MM.1S (cell line): Measurements from ENCODE around the gene SPATA21.
A peak's percentile ranks its signal among the peaks of the same experiment; 100 is the strongest.
"Not testable (repeated sequence)": the region's sequence is repeated elsewhere in the genome, so short reads cannot be mapped to it uniquely, and the experiment has no call there.

Experiments used
- DNase-seq: peaks from one replicate; pipeline ENCODE4 v3.0.0-alpha.2; 2015
- H2AFZ ChIP-seq: fragments of 300-600 bp; sonication (generic); 2 replicates; pipeline ENCODE4 v1.6.0; 2016; ENCODE audit warnings: antibody characterized with exemption, low read length
- H3F3A ChIP-seq: fragments of 300-600 bp; sonication (generic); 2 replicates; pipeline ENCODE4 v1.6.1; 2016; ENCODE audit warnings: mild to moderate bottlenecking, antibody characterized with exemption, low read length, moderate library complexity, mixed read lengths; ENCODE audit not compliant: insufficient read depth
- H3K27ac ChIP-seq: fragments of 300-600 bp; sonication (generic); 2 replicates; pipeline ENCODE4 v1.5.1; 2016; ENCODE audit warnings: mild to moderate bottlenecking, low read length
- H3K27me3 ChIP-seq: fragments of 300-600 bp; sonication (generic); replicated peaks from 2 replicates; pipeline ENCODE4 v1.6.0; 2016; ENCODE audit warnings: low read length; ENCODE audit not compliant: insufficient read depth
- H3K36me3 ChIP-seq: fragments of 300-600 bp; sonication (generic); replicated peaks from 2 replicates; pipeline ENCODE4 v1.6.1; 2016; ENCODE audit warnings: mild to moderate bottlenecking, low read length, mixed read lengths; ENCODE audit not compliant: insufficient read depth
- H3K4me1 ChIP-seq: fragments of 300-600 bp; sonication (generic); 2 replicates; pipeline ENCODE4 v1.6.1; 2016; ENCODE audit warnings: low read length, mixed read lengths
- H3K4me2 ChIP-seq: fragments of 300-600 bp; sonication (generic); 2 replicates; pipeline ENCODE4 v1.6.0; 2016; ENCODE audit warnings: low read depth, low read length
- H3K4me3 ChIP-seq: fragments of 300-600 bp; sonication (generic); 2 replicates; pipeline ENCODE4 v1.5.1; 2016; ENCODE audit warnings: low read length, mixed read lengths
- H3K79me2 ChIP-seq: fragments of 300-600 bp; sonication (generic); 2 replicates; pipeline ENCODE4 v1.6.1; 2016; ENCODE audit warnings: mixed run types, low read length, mixed read lengths
- H3K9ac ChIP-seq: fragments of 300-600 bp; sonication (generic); 2 replicates; pipeline ENCODE4 v1.6.1; 2016; ENCODE audit warnings: low read length, mixed read lengths
- H3K9me2 ChIP-seq: fragments of 300-600 bp; sonication (generic); replicated peaks from 2 replicates; pipeline ENCODE4 v1.6.1; 2016; ENCODE audit warnings: mild to moderate bottlenecking, low read length, mixed read lengths; ENCODE audit not compliant: insufficient read depth
- H3K9me3 ChIP-seq: fragments of 300-600 bp; sonication (generic); replicated peaks from 2 replicates; pipeline ENCODE4 v1.6.1; 2016; ENCODE audit warnings: mild to moderate bottlenecking, low read length, mixed read lengths; ENCODE audit not compliant: insufficient read depth
- H4K20me1 ChIP-seq: fragments of 300-600 bp; sonication (generic); 2 replicates; pipeline ENCODE4 v1.6.1; 2016; ENCODE audit warnings: mild to moderate bottlenecking, low read length, moderate library complexity, mixed read lengths; ENCODE audit not compliant: insufficient read depth
- EZH2 ChIP-seq: fragments of 300-600 bp; sonication (generic); optimal IDR thresholded peaks from 2 replicates; pipeline ENCODE3; 2017; ENCODE audit warnings: low read depth, mild to moderate bottlenecking, antibody characterized with exemption, low read length, mixed read lengths
- EZH2phosphoT487 ChIP-seq: fragments of 300-600 bp; sonication (generic); IDR thresholded peaks from 2 replicates; pipeline ENCODE4 v1.6.1; 2018; ENCODE audit warnings: antibody characterized with exemption, low read length
- TF ChIP-seq, protein P1 (sequence below): fragments of 300-600 bp; sonication (generic); IDR thresholded peaks from 2 replicates; pipeline ENCODE4 v1.5.1; 2016; ENCODE audit warnings: antibody characterized with exemption, low read length, mixed read lengths

The SPATA21 gene

DNA sequence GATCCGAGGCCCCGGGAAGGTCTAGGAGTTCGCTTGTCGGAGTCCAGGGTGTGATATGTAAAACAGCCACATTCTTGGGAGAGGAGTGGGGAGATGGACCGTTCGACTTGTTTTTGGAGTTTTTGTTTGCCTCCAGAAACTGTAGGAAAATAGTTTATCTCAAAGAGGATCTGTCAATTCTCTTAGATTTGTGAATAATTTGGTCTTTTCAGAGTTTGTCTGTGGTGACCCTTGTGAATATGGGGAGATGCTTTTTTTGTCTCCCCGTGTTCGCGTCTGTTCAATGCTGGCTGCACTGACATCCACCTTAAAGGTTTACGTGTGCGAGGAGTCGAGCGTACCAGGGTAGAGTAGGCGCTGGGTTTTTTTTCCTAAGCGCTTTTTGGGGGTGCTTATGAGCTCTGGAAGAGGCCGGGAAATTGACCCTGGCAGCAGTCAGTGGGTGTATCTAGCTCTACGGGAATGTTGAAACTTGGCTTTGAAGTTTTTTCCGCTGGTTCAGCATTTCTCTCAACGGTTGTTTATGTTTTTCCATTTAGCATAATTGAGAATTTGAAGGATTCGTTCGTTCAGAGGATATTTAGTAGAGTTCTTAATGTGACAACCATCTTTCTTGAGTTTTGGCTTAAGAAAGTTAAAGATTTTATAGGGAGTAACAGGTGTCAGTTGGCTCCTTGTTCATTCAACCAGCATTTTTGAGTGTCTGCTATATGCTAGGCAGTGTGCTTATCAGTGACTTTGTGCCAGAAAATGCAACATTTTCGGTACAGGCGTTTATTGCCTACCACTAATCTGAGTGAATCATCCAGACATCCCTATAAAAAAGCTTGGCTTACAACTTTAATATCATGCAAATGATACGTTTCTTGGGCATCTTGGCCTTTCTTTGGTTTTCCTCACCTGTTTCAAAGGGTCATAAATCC is 69.0 kb downstream of the SPATA21 start:
- DNase-seq = peak; percentile 19
- H3K4me1 ChIP-seq = peaks cover 6% of the 10 kb centered on the region; the same call in 1 of the 2 replicates

DNA sequence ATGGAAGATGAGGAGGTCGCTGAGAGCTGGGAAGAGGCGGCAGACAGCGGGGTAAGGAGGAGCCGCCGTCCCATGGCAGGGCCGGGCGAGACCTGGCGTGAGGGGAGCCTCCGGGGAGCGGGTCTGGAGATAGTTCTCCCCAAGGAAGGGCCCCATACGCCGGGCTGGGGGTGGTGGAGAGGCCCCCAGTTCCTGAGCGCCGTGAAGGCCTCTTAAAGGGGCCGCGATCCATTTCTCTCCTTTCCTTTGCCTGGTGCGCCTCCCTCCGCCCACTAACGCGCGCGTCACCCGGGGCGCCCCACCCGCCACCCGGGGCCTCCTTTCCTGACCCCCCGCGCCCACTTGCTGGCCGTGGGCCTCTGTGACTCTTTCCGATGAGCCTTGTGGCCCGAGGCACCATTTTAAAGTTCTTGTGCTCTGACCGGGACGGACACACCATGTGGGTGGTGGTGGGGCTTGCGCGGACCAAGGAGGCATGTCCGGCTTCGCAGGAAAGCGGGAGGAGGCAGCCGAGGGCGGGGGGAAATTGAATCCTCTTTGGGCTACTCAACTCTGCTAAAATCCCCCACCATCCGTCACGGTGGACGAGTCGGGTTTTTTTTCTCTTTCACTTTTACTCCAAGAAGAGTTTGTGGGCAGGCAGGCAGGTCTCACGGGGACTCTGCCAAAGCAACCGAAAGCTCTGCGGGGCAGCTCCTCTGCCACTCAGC is 69.8 kb downstream of the SPATA21 start:
- Histone ChIP-seq H3K36me3 (no peaks in the 10 kb centered on the region), H3K9me2 (no peaks in the 10 kb centered on the region), H3K9me3 (no peaks in the 10 kb centered on the region), H3F3A (peaks cover 12% of the 10 kb centered on the region), H3K27ac (peak overlapping the region; percentile 97), H3K79me2 (peaks cover 50% of the 10 kb centered on the region), H3K4me1 (peaks cover 6% of the 10 kb centered on the region; the same call in 1 of the 2 replicates), H2AFZ (peak overlapping the region; percentile 66; the same call in 1 of the 2 replicates), H4K20me1 (peaks cover 21% of the 10 kb centered on the region), H3K27me3 (no peaks in the 10 kb centered on the region), H3K9ac (peak overlapping the region; percentile 94), H3K4me2 (peak overlapping the region; percentile 85), H3K4me3 (peak overlapping the region; percentile 96)
- peak; percentile 92 for DNase-seq
- TF ChIP-seq EZH2 = no peak
- TF ChIP-seq, protein P1, sequence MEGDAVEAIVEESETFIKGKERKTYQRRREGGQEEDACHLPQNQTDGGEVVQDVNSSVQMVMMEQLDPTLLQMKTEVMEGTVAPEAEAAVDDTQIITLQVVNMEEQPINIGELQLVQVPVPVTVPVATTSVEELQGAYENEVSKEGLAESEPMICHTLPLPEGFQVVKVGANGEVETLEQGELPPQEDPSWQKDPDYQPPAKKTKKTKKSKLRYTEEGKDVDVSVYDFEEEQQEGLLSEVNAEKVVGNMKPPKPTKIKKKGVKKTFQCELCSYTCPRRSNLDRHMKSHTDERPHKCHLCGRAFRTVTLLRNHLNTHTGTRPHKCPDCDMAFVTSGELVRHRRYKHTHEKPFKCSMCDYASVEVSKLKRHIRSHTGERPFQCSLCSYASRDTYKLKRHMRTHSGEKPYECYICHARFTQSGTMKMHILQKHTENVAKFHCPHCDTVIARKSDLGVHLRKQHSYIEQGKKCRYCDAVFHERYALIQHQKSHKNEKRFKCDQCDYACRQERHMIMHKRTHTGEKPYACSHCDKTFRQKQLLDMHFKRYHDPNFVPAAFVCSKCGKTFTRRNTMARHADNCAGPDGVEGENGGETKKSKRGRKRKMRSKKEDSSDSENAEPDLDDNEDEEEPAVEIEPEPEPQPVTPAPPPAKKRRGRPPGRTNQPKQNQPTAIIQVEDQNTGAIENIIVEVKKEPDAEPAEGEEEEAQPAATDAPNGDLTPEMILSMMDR = no peak

More for the DNA sequence above, 69.0 kb downstream of the SPATA21 start:
- peak overlapping the region; percentile 94 for H3K9ac ChIP-seq
- H3K4me3 ChIP-seq = peak overlapping the region; percentile 96
- peaks cover 26% of the 10 kb centered on the region for H4K20me1 ChIP-seq
- no peak overlapping the region for H2AFZ ChIP-seq
- H3K4me2 ChIP-seq = peak overlapping the region; percentile 85
- no peaks in the 10 kb centered on the region for H3K9me3 ChIP-seq
- H3F3A ChIP-seq = peaks cover 12% of the 10 kb centered on the region
- TF ChIP-seq EZH2phosphoT487 (no peak), EZH2 (no peak)
- TF ChIP-seq, protein P1 = no peak
- no peaks in the 10 kb centered on the region for H3K36me3 ChIP-seq
- no peaks in the 10 kb centered on the region for H3K27me3 ChIP-seq
- no peaks in the 10 kb centered on the region for H3K9me2 ChIP-seq
- H3K79me2 ChIP-seq = peaks cover 58% of the 10 kb centered on the region
- H3K27ac ChIP-seq = peak overlapping the region; percentile 97

DNA sequence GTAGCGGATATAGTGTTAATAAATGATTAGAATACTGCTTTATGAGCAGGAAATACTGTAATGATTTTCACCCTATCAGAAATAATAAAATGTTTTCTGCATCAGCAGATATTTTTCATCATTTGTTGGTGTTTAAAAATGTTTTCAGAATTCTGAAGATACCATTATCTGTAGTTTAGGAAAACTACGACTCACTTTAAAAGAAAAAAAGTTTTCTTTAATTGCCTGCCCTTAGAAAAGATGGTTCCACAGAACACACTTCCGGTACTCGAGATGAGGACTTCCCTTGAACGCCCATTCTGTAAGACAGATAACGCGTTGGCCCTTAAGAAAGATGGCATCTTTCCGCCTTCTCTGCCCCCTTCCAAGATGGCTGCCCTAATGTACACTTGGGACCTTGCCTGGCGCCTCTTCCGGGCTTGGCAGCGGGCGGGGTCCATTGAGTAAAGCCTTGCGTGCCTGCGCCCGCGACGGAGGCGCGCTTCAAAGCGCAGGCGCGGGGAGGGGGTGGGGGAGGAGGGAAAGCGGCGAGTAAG is 70.4 kb downstream of the SPATA21 start, which contains the start of gene SZRD1:
Gene SZRD1 (plus strand): TSS at position 521 of the 536 bp plus-strand sequence. CDS start 16 bp downstream, outside the sequence.
- H3K27me3 ChIP-seq = no peaks in the 10 kb centered on the region
- H2AFZ ChIP-seq = peak within 1 kb of the TSS; percentile 66
- peak within 1 kb of the TSS; percentile 97 for H3K27ac ChIP-seq
- peaks cover 15% of the 10 kb centered on the region; the same call in 1 of the 2 replicates for H4K20me1 ChIP-seq
- peak; percentile 99 for DNase-seq
- H3K9ac ChIP-seq = peak within 1 kb of the TSS; percentile 94
- H3K9me2 ChIP-seq = no peaks in the 10 kb centered on the region
- H3F3A ChIP-seq = peaks cover 12% of the 10 kb centered on the region
- no peaks in the 10 kb centered on the region for H3K9me3 ChIP-seq
- peaks cover 6% of the 10 kb centered on the region; the same call in 1 of the 2 replicates for H3K4me1 ChIP-seq
- peak within 1 kb of the TSS; percentile 85 for H3K4me2 ChIP-seq
- peaks cover 44% of the 10 kb centered on the region for H3K79me2 ChIP-seq
- peak within 1 kb of the TSS; percentile 96 for H3K4me3 ChIP-seq
- TF ChIP-seq, protein P1 = no peak
- no peak for TF ChIP-seq EZH2
- TF ChIP-seq EZH2phosphoT487 = no peak
- H3K36me3 ChIP-seq = no peaks in the 10 kb centered on the region

DNA sequence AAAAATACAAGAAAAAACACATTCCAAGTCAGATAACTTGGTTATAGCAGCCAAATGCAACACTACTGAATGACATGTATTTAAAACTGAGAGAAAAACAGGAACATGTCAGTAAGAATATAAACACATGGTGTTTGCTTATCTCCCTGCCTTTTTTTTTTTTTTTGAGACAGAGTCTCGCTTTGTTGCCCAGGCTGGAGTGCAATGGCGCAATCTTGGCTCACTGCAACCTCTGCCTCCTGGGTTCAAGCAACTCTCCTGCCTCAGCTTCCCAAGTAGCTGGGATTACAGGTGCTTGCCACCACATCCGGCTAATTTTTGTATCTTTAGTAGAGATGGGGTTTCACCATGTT is 72.1 kb downstream of the SPATA21 start:
- H3K9me3 ChIP-seq, H2AFZ ChIP-seq, H3K27me3 ChIP-seq, H4K20me1 ChIP-seq, H3K9ac ChIP-seq, H3K27ac ChIP-seq, H3K4me1 ChIP-seq, DNase-seq, H3K4me2 ChIP-seq, H3K9me2 ChIP-seq, H3K4me3 ChIP-seq, H3K36me3 ChIP-seq: not testable (repeated sequence)
- Histone ChIP-seq H3K79me2 (peaks cover 27% of the 10 kb centered on the region), H3F3A (peaks cover 12% of the 10 kb centered on the region)
